Activated T-helper 1 cell treated with Interleukin-2 at 50 U/mL for 16 hours (primary cell): ENCODE measurements around the gene CLCN5.
A peak's percentile ranks its signal among the peaks of the same experiment; 100 is the strongest.

Experiments used
- DNase-seq: peaks from one replicate; pipeline ENCODE4 v3.0.0-alpha.2; 2020; ENCODE audit warnings: low read depth

Gene CLCN5

DNA sequence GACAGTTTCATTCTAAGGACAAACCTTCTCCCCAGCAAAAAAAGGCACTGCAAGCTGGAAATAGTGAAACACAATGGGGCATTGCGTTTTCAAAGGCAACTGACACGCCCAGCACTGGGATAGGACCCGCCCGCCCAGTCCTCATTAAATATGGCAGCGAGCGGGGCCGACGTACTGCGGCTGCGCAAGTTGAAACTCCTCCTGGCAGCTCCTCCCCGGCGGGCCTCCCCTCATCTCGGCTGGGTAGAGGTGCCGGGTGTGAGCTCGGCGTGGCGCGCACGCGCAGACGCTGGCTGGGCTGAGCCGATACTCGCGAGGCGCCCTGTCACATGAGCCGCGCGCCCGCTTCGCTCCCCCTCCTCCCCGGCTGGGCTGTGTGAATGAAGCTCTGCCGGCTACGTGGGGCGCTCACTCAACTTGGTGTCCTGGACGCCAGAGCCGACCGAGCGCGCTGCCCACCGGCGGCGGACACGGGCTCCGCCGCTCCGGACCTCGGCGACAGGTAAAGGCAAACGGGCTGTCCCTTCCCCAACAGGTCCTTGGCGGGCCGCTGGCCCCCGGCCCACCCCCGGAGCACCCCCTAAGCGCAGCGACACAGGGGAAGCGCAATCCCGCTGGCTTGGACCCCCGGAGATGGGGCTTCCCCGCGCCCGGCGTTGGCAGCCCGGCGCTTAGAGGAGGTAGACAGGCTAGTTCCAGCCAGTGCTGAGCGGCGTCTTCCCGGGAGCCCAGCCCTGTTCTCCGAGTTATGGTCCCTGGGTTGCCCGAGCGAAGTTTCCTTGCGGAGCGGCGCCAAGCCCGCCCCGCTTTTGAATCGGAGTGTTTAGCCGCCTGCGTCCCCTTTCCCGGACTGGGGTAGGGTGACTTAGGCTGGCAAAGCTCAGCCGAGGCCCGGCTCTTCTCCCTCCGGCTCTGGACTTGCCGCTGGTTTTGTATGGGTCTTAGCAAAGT lies at the start of gene CLCN5:
CLCN5 (plus strand) TSS at position 306 of the 951 bp plus-strand sequence. CDS start 2,703 bp downstream, outside the sequence.
- DNase-seq = peak; percentile 90

DNA sequence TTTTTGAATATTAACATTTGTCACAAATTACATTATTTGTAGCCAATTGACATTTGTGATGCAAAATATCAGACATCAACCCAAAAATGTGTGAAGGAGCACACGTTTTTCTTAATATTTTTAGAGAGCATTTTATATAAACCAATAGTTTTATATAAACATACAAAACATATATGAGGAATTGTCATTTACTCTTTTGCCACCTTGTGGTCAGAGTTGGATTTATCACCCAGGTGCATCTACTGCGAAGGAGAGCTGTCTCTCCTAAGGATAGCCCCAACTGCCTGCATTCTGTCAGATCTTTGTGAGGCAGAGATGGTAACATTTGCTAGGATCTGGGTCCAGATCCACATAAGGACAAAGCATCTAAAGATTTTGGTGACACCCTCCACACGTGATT lies 45.6 kb upstream of the CLCN5 start:
- no peak for DNase-seq

DNA sequence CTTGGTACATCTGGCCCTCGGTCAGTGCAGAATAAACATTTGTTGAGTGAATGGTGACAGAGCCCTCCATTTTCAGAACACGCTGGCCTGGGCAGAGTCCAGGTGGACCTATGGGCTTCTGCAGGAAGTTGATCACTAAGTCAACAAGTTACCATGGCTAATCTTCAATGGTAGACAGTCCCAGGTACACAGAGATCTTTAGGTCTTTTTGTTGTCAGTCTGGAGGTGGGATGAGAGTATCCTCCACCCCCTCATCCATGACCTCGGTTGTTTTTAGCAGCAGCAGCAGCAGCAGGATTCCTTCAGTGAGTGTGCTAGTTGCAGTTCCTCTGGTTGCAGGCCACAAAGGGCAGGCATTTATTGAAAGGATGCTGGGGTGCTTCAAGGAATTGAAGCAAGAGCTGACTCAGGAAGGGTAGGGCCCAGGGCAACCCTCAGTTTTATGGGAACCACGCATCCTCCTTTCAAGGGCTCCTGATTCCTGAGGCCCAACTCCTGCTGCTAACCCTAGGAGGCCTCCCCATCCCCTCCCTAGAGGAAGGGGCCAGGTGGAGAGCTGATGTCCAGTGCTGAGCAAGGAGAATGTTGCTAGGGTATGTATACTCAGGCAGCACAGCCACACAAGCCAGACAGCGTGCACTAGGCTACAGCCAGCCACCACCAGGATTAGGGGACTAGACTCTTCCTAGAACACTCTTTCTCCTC lies 44.8 kb upstream of the CLCN5 start:
- no peak for DNase-seq

DNA sequence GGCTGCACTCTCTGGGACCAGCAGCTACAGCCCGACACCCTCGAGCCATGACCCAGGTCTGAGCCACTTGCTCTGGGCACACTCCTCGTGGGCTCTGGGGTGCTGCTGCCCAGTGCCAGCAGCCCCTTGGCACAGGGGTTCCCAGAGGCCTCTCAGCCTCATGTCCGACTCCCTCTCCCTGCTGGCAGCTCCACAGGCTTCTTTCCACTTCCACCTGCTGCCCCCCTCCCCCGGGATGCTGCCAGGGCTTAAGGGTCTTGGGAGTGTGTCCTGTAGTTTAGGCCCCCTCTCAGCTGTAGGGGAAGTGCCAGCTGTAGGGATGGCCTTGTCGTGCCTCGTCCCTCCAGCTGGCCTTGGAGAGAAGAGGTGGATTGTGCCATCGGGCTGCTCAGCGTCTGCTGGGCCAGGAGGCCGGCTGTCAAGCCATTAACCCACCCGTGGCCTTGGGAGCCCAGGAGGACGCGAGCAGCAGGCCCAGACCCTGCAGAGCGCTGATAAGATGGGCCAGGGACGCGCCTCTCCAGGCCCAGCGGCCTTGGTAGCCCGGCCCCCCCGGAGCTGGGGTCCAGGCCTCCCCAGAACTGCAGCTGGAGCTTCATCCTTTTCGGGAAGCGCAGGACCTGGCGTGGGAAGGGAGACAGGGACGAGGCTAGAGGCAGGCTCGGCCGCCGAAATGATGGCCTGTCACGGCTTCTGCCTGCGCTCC lies 44.1 kb upstream of the CLCN5 start:
- no peak for DNase-seq

DNA sequence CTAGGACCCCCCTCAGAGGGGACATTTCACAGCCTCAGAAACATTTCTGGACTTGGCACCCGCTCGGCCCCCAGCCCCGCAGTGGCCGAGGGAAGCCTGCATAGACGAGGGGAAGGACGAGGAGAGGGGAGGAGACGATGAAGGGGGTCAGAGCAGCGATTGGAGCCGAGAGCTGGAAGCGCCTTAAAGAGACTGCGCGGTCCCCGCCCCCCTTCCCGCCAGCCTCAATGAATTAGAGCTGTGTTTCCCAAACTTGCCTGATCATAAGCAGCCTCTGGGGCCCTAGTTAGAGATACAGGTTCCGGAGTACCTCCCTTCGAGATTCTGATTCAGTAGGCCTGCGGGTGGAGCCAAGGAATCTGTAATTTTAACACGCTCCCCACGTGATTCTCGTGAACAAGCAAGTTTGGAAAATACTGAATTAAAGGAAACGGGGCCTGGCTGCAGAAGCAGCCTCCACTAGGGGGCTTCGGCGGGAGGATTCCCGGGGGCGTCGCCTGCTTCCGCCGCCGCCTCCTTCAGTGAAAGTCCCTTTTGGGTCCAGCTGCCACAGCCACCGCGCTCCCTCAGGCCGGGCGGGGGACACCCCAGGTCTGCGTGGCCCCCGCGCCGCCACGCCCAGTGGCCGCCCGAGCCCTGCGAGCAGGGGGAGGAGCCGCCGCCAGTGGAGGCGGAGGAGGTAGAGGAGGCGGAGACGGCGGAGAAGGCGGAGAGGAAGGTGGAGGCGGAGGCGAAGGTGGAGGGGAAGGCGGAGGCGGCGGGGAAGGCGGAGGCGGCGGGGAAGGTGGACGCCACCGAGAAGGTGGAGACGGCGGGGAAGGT lies 43.4 kb upstream of the CLCN5 start, which contains the start of gene USP27X:
USP27X (plus strand) TSS at position 651 of the 822 bp plus-strand sequence. CDS start 824 bp downstream, outside the sequence.
- DNase-seq = peak; percentile 70

DNA sequence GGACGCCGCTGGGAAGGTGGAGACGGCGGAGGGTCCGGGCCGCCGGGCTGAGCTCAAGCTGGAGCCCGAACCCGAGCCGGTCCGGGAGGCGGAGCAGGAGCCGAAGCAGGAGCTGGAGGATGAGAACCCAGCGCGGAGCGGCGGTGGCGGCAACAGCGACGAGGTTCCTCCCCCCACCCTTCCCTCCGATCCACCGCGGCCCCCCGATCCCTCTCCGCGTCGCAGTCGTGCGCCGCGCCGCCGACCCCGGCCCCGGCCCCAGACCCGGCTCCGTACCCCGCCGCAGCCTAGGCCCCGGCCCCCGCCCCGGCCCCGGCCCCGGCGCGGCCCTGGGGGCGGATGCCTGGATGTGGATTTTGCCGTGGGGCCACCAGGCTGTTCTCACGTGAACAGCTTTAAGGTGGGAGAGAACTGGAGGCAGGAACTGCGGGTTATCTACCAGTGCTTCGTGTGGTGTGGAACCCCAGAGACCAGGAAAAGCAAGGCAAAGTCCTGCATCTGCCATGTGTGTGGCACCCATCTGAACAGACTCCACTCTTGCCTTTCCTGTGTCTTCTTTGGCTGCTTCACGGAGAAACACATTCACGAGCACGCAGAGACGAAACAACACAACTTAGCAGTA lies 42.6 kb upstream of the CLCN5 start:
- no peak for DNase-seq

DNA sequence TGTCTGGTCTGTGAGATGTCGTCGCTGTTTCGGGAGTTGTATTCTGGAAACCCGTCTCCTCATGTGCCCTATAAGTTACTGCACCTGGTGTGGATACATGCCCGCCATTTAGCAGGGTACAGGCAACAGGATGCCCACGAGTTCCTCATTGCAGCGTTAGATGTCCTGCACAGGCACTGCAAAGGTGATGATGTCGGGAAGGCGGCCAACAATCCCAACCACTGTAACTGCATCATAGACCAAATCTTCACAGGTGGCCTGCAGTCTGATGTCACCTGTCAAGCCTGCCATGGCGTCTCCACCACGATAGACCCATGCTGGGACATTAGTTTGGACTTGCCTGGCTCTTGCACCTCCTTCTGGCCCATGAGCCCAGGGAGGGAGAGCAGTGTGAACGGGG lies 41.7 kb upstream of the CLCN5 start:
- DNase-seq = no peak

DNA sequence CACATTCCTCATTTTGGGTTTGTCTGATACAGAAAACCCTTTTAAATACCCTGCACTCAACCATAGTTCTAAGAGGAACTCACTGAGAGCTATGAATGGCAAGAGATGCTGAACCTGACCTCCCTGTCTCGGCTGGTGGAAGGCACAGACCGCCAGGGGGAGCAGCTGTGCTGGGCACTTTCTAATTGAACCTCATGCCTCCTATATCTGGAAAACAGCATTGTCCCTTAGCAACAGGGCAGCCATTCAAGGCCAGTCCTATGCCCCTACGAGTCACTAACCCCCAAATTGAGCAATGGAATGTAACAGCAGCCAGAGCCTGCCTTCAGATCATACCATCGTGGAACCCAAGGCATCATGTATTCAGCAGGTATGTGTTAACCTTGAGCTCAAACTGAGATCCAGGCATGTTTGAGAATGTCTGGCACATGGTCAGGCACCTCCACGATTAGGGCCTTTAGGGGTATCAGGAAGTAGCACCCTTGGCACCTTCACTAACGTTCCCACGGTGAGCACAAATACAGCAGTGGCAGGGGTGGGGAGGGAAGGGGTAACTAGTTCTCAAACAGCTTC lies 38.0 kb upstream of the CLCN5 start:
- peak; percentile 17 for DNase-seq

DNA sequence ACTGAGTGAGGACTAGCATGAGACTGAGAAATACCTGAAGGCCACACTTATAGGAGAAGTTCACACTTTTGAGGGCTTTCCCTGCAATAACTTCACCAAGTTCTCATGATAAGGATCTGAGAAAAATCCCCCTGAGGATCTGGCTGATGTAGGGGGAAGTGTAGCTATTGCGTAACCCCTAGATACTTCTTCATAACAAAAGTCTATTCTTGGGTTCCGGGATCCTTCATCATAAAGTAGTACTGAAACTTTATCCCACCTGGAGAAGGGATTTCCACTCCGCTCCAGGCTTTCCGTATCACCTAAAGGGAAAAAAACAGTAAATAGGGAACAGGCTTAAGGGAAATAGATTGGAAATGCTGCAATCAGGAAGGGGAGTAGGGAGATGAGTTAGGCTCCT lies 29.9 kb upstream of the CLCN5 start:
- DNase-seq = no peak

DNA sequence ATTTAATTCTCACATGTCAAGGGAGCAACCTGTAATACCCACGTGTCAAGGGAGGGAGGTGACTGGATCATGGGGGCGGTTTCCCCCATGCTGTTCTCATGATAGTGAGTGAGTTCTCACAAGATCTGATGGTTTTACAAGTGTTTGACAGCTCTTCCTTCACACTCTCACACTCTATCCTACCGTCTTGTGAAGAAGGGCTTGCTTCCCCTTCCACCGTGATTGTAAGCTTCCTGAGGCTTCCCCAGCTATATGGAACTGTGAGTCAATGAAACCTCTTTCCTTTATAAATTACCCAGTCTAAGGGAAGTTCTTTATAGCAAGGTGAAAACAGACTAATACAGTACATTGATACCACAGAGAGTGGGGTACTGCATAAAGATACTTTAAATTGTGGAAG lies 25.4 kb upstream of the CLCN5 start:
- no peak for DNase-seq

DNA sequence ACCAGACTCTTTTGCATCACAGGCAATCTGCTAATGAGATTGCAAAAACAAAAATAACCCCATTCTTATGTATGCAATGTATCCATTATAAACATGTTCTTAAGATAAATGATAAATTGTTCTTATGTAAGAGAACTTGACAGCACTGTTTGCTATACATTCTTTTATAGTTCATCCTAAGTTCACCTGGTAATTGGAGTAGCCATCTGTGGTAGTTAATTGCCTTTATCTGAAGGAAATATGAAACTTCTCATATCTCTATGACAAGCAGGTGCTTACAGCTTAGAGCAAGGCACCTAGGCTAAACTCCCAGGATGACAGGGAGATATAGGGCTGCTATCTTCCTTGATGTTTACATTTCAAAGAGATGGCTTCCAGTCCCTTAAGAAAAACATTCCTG lies 21.3 kb upstream of the CLCN5 start:
- DNase-seq = no peak

DNA sequence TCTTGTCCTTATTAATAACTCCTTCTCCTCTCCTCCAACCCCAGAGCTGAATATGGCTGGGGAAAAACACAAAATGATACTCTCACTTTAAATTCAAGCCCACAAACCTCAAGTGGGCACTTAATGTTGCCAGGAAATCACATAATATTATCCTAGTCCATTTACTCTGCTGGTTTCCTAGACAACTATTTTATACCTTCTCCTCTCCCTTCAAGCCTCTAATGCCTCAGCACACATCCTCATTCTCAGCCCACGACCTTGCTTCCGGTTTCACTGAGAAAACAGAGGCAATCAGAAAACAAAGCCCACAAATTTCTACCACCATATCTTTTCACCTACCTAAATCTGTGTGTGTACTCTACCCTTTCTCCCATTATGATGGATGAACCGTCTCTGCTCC lies 12.1 kb upstream of the CLCN5 start:
- DNase-seq = no peak

DNA sequence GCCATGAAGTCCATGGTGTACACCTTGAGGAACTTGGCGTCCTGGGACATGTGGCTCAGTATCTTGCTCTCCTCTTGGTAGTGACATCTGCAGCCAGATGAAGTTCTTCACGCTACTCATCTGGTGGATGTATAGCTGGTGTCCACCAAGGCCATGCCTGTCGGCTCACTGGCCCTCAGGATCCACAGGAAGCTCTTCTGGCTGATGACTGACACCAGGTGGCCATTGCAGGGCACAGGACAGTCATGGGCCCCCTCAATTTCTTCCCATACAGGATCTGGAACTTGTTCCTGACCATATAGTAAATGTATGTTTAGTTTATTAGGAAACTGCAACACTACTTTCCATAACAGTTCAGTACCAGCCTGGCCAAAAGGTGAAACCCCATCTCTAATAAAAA lies 10.3 kb upstream of the CLCN5 start:
- no peak for DNase-seq

DNA sequence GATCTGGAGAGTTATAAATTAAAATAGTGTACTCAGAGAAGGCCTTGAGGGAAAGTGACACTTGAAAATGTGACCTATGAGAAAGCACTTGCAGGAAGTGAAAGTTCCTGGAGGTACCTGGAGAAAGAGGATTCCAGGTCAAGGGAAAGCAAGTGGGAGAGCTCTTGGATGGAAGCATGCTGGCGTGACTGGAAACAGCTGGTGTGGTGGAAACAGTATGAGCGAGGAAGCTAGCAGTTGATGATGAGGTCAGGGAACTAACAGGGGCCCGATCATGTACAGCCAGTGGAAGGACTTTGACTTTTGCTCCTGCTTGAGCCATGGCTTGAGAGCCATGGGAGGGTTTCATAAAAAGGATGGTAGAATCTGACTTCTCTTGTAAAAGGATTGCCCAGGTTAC lies 9.5 kb upstream of the CLCN5 start:
- no peak for DNase-seq

DNA sequence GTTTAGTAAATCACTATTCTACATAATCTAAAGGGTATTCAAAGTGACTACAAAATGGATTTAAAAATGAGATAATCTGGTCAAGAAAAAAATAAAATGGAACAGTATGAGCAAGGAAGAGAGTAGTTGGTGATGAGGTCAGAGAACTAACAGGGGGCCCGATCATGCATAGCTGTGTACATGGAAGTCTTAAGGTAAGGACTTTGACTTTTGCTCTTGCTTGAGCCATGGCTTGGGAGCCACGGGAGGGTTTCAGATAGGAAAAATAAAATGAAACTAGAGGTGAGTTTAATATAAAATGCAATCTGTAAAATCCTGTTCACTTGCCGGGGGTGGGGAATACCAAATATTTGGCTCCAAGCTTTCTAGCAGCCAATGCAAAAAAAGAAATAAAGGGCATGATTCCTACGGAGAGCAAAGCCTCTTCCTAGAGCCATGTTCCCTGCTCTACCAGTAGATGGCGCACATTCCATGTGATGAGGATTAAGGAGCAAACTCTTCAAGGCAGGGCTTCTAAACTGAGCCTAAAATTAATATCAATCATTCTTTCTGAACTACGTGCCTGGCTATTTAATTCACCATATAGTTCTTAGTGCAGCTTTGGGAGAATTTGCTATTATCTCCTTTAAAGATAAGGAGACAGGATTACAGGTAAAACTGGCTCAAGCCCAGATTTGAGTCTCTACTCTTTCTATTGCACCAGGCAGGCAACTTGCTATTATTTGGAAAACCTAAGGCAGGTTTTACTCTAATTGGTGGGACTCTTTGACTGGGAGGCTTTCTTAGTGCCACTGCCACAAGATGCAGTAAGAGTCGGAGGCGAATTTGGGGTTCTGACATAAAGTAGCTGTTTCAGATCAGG lies 6.8 kb upstream of the CLCN5 start:
- no peak for DNase-seq

DNA sequence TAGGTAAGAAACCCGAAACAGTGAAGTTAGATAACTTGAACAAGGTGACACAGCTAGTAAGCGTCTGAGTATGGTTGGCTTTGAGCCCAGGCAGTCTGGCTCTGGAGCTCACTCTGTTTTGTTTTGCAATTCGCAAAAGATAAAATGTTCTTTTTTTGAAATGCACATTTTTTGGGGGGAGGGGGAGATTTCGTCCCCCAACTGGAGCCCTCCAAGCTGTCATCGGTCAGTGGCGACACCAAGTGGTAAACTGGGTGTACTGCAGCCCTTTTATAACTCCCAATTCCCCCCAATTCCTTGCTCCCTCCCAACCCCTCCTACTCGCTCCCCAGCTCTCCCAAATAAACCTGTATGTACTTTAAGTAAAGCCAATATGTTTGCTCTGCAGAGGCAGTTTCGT lies 2.8 kb upstream of the CLCN5 start:
- DNase-seq = no peak

DNA sequence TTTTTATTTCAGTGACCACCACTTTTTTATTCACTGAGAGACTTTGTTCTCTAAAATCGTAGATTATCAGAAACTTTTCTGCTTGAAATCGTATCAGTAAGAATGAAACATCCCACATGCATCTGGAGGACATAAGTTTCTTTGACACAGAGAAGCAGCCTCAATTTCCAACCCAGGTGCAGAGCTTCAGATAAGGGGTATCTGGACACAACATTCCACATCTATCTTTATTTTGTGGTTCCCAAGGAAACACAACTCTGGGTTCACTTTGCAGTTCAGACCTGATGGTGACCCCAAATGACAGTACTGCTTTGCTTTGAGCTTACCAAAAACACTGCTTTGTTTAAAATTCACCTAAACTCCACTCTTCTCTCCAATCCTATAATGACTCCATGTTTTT lies 1.3 kb upstream of the CLCN5 start:
- no peak for DNase-seq

DNA sequence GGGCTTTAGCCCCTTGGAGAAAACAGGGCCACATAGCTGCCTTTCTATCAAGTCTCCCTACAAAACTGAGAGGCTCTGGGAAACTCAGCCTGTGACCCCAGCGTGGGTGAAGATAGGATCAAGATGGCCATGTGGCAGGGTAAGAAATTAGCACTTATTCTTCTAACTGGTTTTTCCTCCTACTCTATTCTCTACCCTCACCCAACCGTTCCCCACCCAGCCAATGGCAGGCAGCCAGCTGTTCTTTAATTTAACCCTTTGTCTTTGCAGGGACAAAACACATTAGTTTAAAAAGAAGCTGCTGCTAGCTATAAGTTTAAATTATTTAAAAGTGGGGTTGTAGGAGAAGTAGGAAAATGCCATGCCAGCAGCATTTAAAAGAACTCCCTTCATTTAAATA lies 2.8 kb downstream of the CLCN5 start:
- no peak for DNase-seq

DNA sequence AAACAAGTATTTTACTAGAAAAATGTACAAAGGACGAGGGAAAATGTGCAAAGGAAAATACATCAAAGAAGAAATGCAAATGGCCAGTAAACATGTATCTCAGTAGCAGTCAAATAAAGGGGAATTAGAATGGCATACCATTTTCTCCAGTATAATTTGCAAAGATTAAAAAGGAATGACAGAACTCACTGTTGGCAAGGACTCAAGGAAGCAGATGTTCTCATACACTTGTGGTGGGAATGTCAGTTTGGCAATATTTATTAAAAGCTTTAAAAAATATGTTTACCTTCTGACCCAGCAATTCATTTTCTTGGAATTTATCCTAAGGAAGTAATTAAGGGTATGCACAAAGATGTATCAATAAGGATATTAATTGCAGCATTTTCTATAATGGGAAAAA lies 7.6 kb downstream of the CLCN5 start:
- DNase-seq = no peak

DNA sequence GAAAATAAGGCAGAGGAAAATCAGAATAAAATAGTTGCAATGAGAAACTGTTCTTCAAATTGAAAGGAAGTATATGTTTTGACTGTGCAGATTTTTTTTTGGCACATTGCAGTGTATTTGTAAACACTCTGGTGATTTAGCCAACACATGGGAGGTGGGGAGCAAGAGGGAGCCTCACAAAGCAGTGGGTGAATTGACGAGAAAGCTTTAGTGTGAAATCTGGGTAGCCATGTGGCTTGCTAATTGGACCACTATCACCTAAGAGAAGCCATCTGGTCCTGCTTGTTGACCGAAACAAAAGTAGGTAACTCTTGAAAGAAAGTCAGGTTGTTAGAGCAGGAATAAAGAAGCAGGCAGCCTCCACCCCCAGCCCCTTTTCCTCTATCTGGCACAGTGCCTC lies 10.4 kb downstream of the CLCN5 start:
- no peak for DNase-seq
